ENCODE data around the gene FBXL7. TPM values are rescaled to one million over a fixed set of nuclear protein-coding genes. Genes with fewer than 3 reads are reported as not detected.

FBXL7 gene
- total RNA-seq, 2 donors from 2014 or later: not detected

DNA sequence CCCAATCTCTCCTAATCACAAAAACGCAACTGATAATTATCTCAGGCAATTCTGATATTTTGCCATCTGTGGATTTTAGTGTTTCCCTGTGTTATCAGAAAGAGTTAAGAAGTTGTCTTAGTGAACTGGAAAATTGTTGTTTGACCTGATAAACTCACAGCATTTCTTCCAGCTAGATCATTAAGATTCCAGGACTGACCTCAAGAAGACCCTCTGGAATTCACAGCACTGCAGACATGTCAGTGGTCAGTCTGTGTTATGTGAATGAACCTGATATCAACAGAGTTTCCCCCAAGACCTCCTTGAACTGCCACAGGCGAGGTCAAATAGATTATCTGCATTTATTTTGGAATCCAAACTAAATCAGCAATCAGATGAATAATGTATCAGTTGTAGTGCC lies 174.7 kb downstream of the FBXL7 start:
- Mint-ChIP-seq H3K9me3 (peaks cover 6% of the 10 kb centered on the region), H3K4me1 (ENCODE audit: low read depth in 2 of 2) (no peaks in the 10 kb centered on the region), H3K27ac (no peak overlapping the region), H3K36me3 (no peaks in the 10 kb centered on the region), H3K27me3 (no peaks in the 10 kb centered on the region), H3K4me3 (no peak overlapping the region)
- DNase-seq (ENCODE audit: low spot score) (no peak), ATAC-seq (no peak)

- no peaks in the 10 kb centered on the region for H3K4me1 Mint-ChIP-seq (ENCODE audit: low read depth in 2 of 2)
- ATAC-seq (no peak), DNase-seq (ENCODE audit: low spot score) (no peak)
- H3K36me3 Mint-ChIP-seq: no peaks in the 10 kb centered on the region
- peaks cover 3% of the 10 kb centered on the region for H3K9me3 Mint-ChIP-seq
- H3K4me3 Mint-ChIP-seq: no peak overlapping the region
- H3K27me3 Mint-ChIP-seq: no peaks in the 10 kb centered on the region
- H3K27ac Mint-ChIP-seq: no peak overlapping the region
These were observed 176.6 kb downstream of the FBXL7 start for GRCh38 chr5:15676591-15676990.

GRCh38 chr5:15679161-15679560 lies 179.2 kb downstream of the FBXL7 start:
- Mint-ChIP-seq H3K4me1 (ENCODE audit: low read depth in 2 of 2) (no peaks in the 10 kb centered on the region), H3K27me3 (no peaks in the 10 kb centered on the region), H3K27ac (no peak overlapping the region), H3K9me3 (peaks cover 6% of the 10 kb centered on the region), H3K36me3 (no peaks in the 10 kb centered on the region), H3K4me3 (no peak overlapping the region)
- ATAC-seq: no peak
- no peak for DNase-seq (ENCODE audit: low spot score)

DNA sequence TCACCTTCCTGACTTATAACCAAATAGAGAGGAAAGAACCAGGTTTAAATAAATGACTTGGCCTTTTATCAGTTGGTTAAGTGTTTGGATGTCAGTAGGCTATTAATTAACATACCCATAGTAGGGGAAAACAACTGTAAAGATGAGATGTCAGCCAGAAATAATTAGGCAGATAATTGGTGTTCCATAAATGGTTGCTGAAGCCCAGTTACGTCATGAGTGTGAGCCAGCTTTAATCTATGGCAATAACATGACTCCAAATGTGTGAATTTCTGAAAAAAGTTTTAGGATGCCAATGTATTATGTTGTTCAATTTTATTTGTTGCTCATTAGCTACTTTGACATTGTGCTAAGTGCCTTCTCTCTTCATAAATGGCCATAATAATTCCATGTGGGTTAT lies 180.5 kb downstream of the FBXL7 start:
- Mint-ChIP-seq H3K4me3 (no peak overlapping the region), H3K27ac (no peak overlapping the region), H3K4me1 (ENCODE audit: low read depth in 2 of 2) (no peaks in the 10 kb centered on the region), H3K36me3 (no peaks in the 10 kb centered on the region), H3K9me3 (peaks cover 11% of the 10 kb centered on the region), H3K27me3 (no peaks in the 10 kb centered on the region)
- ATAC-seq: no peak
- no peak for DNase-seq (ENCODE audit: low spot score)

GRCh38 chr5:15682122-15682521 lies 182.1 kb downstream of the FBXL7 start:
- Mint-ChIP-seq H3K4me1 (ENCODE audit: low read depth in 2 of 2) (no peaks in the 10 kb centered on the region), H3K27ac (no peak overlapping the region), H3K27me3 (no peaks in the 10 kb centered on the region), H3K4me3 (no peak overlapping the region), H3K36me3 (no peaks in the 10 kb centered on the region), H3K9me3 (peaks cover 11% of the 10 kb centered on the region)
- DNase-seq (ENCODE audit: low spot score) (no peak), ATAC-seq (no peak)

- no peaks in the 10 kb centered on the region for H3K27me3 Mint-ChIP-seq
- H3K4me3 Mint-ChIP-seq: no peak overlapping the region
- H3K36me3 Mint-ChIP-seq: no peaks in the 10 kb centered on the region
- ATAC-seq: no peak
- peaks cover 11% of the 10 kb centered on the region for H3K9me3 Mint-ChIP-seq
- no peak overlapping the region for H3K27ac Mint-ChIP-seq
- H3K4me1 Mint-ChIP-seq (ENCODE audit: low read depth in 2 of 2): no peaks in the 10 kb centered on the region
- DNase-seq (ENCODE audit: low spot score): no peak
These were observed 182.6 kb downstream of the FBXL7 start for GRCh38 chr5:15682566-15682965.

DNA sequence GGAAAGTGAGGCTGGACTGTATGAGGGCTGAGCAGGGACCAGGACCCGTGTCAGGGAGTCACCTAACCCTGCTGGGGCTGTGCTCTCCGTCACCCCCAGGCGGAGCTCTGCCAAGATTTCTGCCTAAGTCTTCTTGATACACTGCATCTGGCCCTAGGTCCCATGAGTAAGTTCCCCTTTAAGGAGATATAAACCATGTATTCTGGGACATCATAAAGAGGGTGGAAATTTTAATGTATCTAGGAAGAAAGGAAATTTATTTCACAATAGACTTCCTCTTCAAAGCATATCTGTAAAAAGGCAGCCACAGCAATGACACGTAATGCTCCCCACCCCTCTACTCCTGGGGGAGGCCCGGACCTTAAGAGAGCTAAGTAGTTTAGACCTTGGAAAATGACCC lies 183.4 kb downstream of the FBXL7 start:
- H3K36me3 Mint-ChIP-seq: no peaks in the 10 kb centered on the region
- H3K27ac Mint-ChIP-seq: no peak overlapping the region
- no peak overlapping the region for H3K4me3 Mint-ChIP-seq
- ATAC-seq (no peak), DNase-seq (ENCODE audit: low spot score) (no peak)
- H3K4me1 Mint-ChIP-seq (ENCODE audit: low read depth in 2 of 2): no peaks in the 10 kb centered on the region
- peaks cover 11% of the 10 kb centered on the region for H3K9me3 Mint-ChIP-seq
- no peaks in the 10 kb centered on the region for H3K27me3 Mint-ChIP-seq

GRCh38 chr5:15687401-15687800 lies 187.4 kb downstream of the FBXL7 start:
- Mint-ChIP-seq H3K9me3 (peaks cover 23% of the 10 kb centered on the region), H3K4me3 (no peak overlapping the region), H3K27ac (no peak overlapping the region), H3K27me3 (no peaks in the 10 kb centered on the region), H3K36me3 (no peaks in the 10 kb centered on the region), H3K4me1 (ENCODE audit: low read depth in 2 of 2) (no peaks in the 10 kb centered on the region)
- DNase-seq (ENCODE audit: low spot score): no peak
- no peak for ATAC-seq

DNA sequence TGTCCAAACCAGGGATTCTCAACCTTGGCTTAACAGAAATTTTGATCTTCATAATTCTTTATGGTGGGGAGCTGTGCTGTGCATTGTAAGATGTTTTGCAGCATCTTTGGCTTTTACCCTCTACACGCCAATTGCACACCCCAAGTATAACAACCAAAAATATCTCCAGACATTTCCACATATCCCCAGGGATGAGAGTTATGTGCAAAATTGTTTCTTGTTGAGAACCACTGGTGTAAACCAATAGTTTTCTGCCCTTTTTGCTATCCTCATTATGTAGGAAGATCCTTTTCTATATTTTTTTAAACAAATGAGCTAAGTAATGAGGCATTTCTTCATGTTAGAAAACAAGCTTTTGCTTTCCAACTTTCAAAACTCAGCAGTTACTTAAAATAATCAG lies 189.9 kb downstream of the FBXL7 start:
- Mint-ChIP-seq H3K4me3 (no peak overlapping the region), H3K36me3 (no peaks in the 10 kb centered on the region), H3K4me1 (ENCODE audit: low read depth in 2 of 2) (no peaks in the 10 kb centered on the region), H3K27me3 (no peaks in the 10 kb centered on the region), H3K9me3 (peaks cover 15% of the 10 kb centered on the region), H3K27ac (no peak overlapping the region)
- no peak for ATAC-seq
- DNase-seq (ENCODE audit: low spot score): no peak

DNA sequence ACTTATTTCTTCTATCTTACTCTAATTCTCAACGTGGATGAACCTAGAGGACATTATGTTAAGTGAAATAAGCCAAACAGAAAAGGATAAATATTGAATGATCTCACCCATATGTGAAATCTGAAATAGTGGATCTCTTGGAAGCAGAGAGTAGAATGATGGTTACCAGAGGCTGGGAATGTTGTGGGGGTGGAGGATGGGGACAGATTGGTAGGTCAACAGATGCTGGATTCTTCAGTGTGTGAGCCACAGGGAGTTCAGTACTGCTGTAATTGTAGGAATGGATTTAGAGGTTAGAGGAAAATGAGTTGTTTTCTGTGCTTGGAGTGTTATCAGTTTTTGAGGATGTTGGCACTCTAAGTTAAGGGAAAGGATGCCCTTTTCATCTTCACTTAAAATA lies 190.6 kb downstream of the FBXL7 start:
- Mint-ChIP-seq H3K36me3 (no peaks in the 10 kb centered on the region), H3K27ac (no peak overlapping the region), H3K4me3 (no peak overlapping the region), H3K4me1 (ENCODE audit: low read depth in 2 of 2) (no peaks in the 10 kb centered on the region), H3K27me3 (no peaks in the 10 kb centered on the region), H3K9me3 (peaks cover 15% of the 10 kb centered on the region)
- no peak for ATAC-seq
- no peak for DNase-seq (ENCODE audit: low spot score)

- Mint-ChIP-seq H3K4me3 (no peak overlapping the region), H3K36me3 (no peaks in the 10 kb centered on the region), H3K9me3 (peaks cover 14% of the 10 kb centered on the region), H3K4me1 (ENCODE audit: low read depth in 2 of 2) (no peaks in the 10 kb centered on the region), H3K27me3 (no peaks in the 10 kb centered on the region), H3K27ac (no peak overlapping the region)
- no peak for ATAC-seq
- no peak for DNase-seq (ENCODE audit: low spot score)
These were observed 191.5 kb downstream of the FBXL7 start for GRCh38 chr5:15691521-15691920.

GRCh38 chr5:15692706-15693381 lies 192.9 kb downstream of the FBXL7 start:
- DNase-seq (ENCODE audit: low spot score) (no peak), ATAC-seq (no peak)
- no peak overlapping the region for H3K4me3 Mint-ChIP-seq
- no peaks in the 10 kb centered on the region for H3K36me3 Mint-ChIP-seq
- no peaks in the 10 kb centered on the region for H3K4me1 Mint-ChIP-seq (ENCODE audit: low read depth in 2 of 2)
- no peak overlapping the region for H3K27ac Mint-ChIP-seq
- peaks cover 21% of the 10 kb centered on the region for H3K9me3 Mint-ChIP-seq
- no peaks in the 10 kb centered on the region for H3K27me3 Mint-ChIP-seq

DNA sequence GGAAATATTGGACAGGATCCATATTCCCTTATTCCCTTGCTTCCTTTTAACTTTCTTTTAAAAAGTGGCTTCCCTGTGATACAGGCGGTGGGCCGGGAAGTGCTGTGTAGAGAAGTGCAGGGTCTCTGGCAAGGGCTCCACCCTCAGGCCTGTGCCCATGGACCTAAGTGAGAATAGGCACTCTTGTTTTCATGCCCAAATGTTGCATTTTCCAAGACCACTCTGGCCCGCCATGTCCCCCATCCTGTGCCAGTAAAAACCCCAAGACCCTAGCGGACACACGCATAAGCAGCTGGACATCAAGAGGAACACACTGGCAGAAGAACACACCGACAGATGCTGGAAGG lies 193.4 kb downstream of the FBXL7 start:
- ATAC-seq (no peak), DNase-seq (ENCODE audit: low spot score) (no peak)
- H3K36me3 Mint-ChIP-seq: no peaks in the 10 kb centered on the region
- no peak overlapping the region for H3K4me3 Mint-ChIP-seq
- no peaks in the 10 kb centered on the region for H3K27me3 Mint-ChIP-seq
- H3K27ac Mint-ChIP-seq: no peak overlapping the region
- peaks cover 21% of the 10 kb centered on the region for H3K9me3 Mint-ChIP-seq
- H3K4me1 Mint-ChIP-seq (ENCODE audit: low read depth in 2 of 2): no peaks in the 10 kb centered on the region

- no peak overlapping the region for H3K27ac Mint-ChIP-seq
- no peaks in the 10 kb centered on the region for H3K36me3 Mint-ChIP-seq
- no peaks in the 10 kb centered on the region for H3K4me1 Mint-ChIP-seq (ENCODE audit: low read depth in 2 of 2)
- no peaks in the 10 kb centered on the region for H3K27me3 Mint-ChIP-seq
- H3K9me3 Mint-ChIP-seq: peaks cover 21% of the 10 kb centered on the region
- no peak for DNase-seq (ENCODE audit: low spot score)
- no peak for ATAC-seq
- no peak overlapping the region for H3K4me3 Mint-ChIP-seq
These were observed 194.0 kb downstream of the FBXL7 start for GRCh38 chr5:15693933-15694332.

DNA sequence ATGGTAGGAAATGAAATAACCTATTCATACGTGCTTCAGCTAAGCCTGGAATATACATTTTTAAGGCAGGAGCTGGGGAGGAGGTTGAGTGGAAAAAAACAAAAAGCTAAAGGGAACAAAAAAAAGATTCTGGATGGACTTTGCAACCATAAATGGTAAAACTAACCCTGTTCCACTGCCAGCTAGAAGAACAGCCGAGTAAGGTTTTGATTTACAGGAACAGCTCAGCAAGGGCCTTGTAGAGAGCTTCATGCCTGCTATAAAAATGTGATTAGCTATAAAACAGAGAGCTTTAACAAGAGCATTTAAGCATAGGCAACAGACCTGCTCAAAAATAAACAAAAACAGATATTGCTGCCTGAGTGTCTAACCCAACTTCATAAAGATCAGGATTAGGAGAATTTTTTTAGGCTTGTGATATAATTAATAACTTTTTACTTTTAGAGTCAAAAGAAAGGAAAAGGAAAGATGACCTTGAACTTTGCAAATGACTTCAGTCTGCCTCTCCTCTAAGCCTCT lies 194.8 kb downstream of the FBXL7 start:
- no peak for ATAC-seq
- Mint-ChIP-seq H3K27me3 (no peaks in the 10 kb centered on the region), H3K4me3 (no peak overlapping the region), H3K4me1 (ENCODE audit: low read depth in 2 of 2) (no peaks in the 10 kb centered on the region), H3K27ac (no peak overlapping the region), H3K9me3 (peaks cover 24% of the 10 kb centered on the region), H3K36me3 (no peaks in the 10 kb centered on the region)
- no peak for DNase-seq (ENCODE audit: low spot score)

Data from natural killer cell treated with Interleukin-12 subunit alpha and Interleukin-12 subunit beta and Interleukin-15 and Interleukin-18, amount 100 ng/mL, for 72 hours (primary cell).